ENCODE measurements around the gene DMTF1. TPM values are rescaled to one million over a fixed set of nuclear protein-coding genes. Genes with fewer than 3 reads are reported as not detected.
"Not testable (repeated sequence)": the region's sequence is repeated elsewhere in the genome, so short reads cannot be mapped to it uniquely, and the experiment has no call there.

The DMTF1 gene
- total RNA-seq, 1 donor from 2014 or later: 27.6 TPM

GRCh38 chr7:87192784-87193487 is 40.7 kb downstream of the DMTF1 start:
- no peak for DNase-seq (ENCODE audit: low read depth in 2 of 2)

DNA sequence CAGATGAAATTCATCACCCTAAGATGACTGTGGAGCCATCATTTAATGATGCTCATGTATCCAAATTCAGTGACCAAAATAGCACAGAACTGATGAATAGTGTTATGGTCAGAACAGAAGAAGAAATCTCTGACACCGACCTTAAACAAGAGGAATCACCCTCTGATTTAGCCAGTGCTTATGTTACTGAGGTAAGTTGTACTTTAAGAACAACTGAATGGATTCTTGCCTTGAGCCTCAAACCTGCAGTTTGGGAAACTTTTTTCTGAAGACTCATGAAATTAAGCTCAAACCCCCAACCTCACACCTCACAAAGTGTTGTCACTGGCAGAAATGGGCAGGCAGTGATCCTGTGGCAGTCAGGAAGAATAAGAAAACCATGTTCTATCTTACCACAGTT is 41.7 kb downstream of the DMTF1 start:
- no peak for DNase-seq (ENCODE audit: low read depth in 2 of 2)

GRCh38 chr7:87199241-87199640 is 47.0 kb downstream of the DMTF1 start:
- DNase-seq (ENCODE audit: low read depth in 2 of 2): no peak

- peak in 1 of 2 donors; percentile 26 for DNase-seq (ENCODE audit: low read depth in 2 of 2)
Measured at GRCh38 chr7:87199700-87200450, 47.6 kb downstream of the DMTF1 start.

- no peak for DNase-seq (ENCODE audit: low read depth in 2 of 2)
Measured at GRCh38 chr7:87202208-87202607, 50.0 kb downstream of the DMTF1 start.

- DNase-seq (ENCODE audit: low read depth in 2 of 2): no peak
Measured at GRCh38 chr7:87202705-87203104, 50.5 kb downstream of the DMTF1 start.

DNA sequence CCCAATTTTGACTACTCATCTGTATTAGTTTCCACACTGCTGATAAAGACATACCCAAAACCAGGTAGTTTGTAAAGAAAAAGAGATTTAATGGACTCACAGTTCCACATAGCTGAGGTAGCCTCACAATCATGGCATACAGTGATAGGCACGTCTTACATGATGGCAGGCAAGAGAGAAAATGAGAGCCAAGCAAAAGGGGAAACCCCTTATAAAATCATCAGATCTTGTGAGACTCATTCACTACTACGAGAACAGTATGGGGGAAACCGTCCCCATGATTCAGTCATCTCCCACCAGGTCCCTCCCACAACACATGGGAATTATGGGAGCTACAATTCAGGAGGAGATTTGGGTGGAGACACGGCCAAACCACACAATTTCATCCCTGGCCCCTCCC is 51.7 kb downstream of the DMTF1 start:
- DNase-seq (ENCODE audit: low read depth in 2 of 2): not testable (repeated sequence)

DNA sequence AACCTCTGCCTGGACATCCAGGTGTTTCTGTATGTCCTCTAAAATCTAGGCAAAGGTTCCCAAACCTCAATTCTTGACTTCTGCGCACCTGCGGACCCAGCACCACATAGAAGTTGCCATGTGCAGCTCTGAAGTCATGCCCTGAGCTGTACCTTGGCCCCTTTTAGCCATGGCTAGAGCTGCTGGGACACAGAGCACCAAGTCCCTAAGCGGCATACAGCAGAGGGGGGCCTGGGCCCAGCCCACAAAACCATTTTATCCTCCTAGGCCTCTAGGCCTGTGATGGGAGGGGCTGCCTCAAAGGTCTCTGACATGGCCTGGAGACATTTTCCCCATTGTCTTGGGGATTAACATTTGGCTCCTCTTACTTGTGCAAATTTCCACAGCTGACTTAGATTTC is 52.7 kb downstream of the DMTF1 start:
- no peak for DNase-seq (ENCODE audit: low read depth in 2 of 2)

DNA sequence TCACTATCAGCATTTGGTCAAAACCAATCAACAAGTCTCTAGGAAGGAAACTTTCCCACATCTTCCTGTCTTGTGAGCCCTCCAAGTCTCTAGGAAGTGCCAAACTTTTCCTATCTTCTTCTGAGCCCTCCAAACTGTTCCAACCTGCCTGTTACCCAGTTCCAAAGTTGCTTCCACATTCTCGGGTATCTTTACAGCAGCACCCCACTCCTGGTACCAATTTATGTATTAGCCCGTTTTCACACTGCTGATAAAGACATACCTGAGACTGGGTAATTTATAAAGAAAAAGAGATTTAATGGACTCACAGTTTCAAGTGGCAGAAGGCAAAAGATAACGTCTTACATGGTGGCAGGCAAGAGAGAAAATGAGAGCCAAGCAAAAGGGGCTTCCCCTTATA is 53.4 kb downstream of the DMTF1 start:
- DNase-seq (ENCODE audit: low read depth in 2 of 2): not testable (repeated sequence)

GRCh38 chr7:87206361-87206760 is 54.1 kb downstream of the DMTF1 start:
- DNase-seq (ENCODE audit: low read depth in 2 of 2): peak in 1 of 2 donors; percentile 11

DNA sequence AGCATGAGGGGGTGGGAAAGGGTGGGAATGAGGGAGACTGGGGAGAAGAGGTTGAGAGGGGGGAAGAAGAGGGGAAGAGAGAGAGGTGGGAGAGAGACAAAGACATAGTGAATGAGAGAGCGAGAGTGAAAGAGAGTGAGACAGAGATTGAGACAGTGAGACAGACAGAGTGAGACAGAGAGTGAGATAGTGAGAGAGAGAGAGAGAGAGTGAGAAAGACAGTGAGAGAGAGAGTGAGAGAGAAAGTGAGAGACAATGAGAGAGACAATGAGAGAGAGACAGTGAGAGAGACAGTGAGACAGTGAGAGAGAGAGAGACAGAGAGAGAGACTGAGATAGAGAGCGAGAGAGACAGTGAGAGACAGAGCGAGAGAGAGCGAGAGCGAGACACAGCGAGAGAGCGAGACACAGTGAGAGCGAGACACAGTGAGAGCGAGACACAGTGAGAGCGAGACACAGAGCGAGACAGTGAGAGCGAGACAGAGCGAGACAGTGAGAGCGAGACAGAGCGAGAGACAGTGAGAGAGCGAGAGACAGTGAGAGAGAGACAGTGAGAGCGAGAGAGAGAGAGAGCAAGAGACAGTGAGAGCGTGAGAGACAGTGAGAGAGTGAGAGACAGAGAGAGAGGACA is 57.2 kb downstream of the DMTF1 start:
- no peak for DNase-seq (ENCODE audit: low read depth in 2 of 2)

DNA sequence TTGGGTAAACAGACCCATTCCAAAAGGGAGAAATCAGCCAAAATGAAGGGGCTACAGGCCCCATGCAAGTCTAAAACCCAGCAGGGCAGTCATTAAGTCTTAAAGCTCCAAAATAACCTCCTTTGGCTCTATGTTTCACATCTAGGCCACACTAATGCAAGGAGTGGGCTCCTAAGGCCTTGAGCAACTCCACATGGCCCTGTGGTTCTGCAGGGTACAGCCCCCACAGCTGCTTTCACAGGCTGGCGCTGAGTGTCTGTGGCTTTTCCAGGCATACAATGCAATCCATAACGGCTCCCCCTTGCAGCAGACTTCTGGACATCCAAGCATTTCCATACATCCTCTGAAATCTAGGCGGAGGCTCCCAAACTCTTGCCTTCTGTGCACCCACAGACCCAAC is 58.3 kb downstream of the DMTF1 start:
- no peak for DNase-seq (ENCODE audit: low read depth in 2 of 2)

DNA sequence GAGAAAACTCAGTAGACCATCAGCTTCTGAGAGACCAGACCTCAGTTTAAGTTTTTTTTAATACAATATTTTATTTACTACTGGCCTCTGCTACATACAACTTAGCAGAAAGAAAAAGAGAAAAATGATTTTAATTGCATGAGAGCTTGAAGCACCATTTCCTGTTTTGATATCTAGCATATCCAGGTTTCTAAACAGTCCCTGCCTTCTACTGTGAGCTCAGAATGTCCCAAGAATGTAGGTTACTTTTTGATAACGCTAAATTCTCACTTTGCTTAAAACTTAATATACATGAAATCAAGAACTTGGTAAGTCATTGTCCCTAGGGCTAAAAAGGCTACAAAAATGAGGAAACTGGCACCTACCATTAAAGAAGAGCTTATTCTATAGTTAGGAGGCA is 60.2 kb downstream of the DMTF1 start:
- no peak for DNase-seq (ENCODE audit: low read depth in 2 of 2)

- no peak for DNase-seq (ENCODE audit: low read depth in 2 of 2)
Measured at GRCh38 chr7:87213252-87213651, 61.0 kb downstream of the DMTF1 start.

DNA sequence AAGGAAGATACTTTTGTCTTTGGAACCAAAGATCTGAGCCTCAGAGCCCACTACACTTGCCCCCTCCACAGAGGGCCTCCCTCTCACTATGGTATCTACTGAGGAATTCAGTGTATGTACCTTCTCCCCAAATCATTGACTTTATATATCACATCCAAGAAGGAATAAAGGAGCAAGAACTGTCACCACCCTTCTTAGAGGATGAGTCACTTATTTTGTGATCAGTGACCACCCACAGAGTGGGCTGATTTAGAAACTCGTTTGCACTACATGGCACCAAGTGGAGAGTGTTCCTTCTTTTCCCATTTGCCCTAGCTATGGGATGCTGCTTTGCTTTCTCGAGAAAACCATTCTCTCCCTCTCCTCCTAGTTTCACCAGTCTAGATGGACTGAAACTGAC is 61.6 kb downstream of the DMTF1 start:
- no peak for DNase-seq (ENCODE audit: low read depth in 2 of 2)

- DNase-seq (ENCODE audit: low read depth in 2 of 2): no peak
Measured at GRCh38 chr7:87215046-87215445, 62.8 kb downstream of the DMTF1 start.

DNA sequence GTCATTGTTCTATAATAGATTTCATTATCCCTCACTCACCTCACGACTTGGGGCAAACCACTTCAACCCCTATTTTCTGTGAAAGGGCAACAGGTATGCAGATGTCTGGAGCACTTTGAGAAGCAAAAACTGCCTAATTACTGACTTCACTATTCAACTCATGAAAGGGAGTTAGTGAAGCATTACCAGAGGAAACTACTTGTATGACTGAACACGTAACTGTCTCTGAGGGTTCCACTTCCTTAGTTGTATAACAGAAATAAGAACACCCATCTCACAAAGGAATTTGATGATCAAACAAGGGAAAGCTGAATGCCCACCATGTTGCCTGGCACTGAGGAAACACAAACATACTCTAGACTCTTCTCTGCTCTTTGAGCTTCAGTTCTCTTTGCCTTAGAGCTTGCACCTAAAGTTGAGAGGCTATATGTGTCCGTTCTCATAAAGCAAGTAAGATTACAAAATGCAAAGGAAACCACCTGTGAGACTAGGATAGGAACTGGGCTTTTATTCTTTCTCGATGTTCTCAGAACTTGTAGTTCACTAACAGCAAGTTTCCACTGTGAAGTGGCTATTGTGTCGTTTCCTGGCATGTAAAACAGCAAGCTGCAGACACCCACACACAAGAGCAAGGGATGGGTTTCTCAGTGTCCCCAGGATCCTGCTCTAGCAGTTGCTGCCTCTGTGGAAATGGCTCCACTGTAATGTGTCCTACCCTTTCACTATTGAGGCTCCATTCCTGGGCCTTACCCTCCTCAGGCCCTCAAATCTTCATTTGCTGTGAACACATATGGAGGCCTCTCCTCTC is 64.7 kb downstream of the DMTF1 start:
- peak in 1 of 2 donors; percentile 25 for DNase-seq (ENCODE audit: low read depth in 2 of 2)

DNA sequence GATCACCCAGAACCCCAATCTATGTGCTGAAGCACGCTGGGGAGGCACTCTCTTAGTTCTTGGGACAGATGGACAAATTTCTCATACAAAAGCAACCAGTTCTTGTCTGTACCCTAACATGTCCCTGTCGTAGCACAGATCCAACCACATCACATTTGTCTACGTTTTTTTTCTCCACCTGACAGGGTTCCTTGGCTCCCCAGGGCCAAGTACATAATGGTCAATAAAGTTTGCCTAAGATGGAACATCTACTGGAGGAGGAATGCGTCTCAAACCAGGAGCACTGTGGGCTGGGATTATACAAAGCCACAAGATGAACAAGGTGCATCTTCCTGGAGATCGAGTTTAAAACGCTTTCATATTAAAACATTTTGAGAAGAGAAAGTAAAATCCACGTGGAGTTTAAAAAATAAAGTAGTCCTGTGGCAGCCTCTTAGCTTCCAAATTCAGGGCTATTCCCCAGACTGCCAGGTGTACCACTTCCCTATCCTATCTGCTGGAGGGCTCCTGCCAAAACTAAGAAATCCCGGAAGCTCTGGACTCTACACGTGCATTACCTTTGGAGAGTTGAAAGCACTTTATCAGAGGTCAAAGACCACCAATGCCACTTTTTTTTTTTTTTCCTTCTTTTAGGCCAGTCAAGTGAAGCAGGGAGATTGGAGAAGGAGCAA is 65.9 kb downstream of the DMTF1 start:
- DNase-seq (ENCODE audit: low read depth in 2 of 2): no peak

DNA sequence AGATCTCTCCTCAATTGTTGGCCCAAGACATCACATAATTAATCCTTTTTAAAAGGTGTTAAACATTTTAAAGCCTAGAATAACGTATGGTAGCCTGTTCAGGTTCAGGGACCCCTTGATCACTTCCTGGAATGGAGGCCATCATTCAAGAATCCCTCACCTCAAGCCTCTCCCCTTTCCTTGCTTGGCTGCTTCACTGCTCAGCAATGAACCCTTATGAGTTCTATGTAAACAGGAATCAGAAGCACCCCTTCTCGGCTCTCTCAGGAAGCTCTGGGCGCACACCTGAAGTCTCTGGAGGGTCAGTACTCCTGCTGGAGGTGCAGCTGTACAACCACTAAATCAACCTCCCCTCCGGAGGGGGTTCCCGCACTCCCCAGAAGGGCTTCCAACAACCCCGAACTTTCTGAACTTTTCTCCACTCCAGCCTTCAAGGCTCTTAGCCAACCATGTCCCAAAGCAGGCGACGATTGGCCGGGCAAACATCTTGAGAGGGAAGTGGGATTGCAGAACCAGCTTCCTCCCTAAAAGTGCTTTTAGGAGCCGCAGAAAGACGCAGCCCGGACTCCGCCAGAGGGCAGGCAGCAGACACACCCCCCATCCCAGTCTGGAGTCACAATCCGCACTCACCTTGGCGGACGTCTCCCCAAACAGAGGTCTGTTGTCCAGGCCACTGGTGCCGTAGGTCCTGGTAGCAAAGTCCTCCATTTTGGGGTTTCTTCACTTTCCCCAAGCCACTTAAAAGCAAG is 66.7 kb downstream of the DMTF1 start:
- peak in 1 of 2 donors; percentile 46 for DNase-seq (ENCODE audit: low read depth in 2 of 2)

DNA sequence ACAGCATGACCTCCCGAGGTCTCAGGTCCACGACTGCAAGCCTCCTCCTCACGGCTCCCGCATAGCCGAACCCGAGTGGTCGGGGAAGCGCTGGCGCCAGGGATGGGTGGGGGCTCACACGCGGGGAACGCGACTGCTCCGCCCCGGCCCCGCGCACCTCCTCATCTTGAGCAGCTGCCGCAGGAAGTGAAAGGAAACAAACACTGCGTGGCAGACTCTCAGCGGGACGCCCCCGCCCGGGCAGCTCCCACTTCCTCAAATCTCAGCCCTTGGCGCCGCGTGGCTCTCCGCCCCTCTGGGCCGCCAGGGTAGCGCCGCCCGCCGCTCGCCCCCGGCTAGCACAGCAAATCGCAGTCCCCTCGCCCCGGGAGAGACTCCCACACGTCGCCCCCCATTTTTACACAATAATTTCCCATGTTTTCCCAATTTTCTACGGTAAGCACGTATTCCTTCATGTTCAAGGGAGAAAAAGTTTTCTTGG is 67.3 kb downstream of the DMTF1 start, which contains the start of gene TMEM243:
TMEM243 (minus strand) TSS at position 188 of the 481 bp plus-strand sequence. CDS start 229 bp downstream, outside the sequence.
- DNase-seq (ENCODE audit: low read depth in 2 of 2): peak in 1 of 2 donors; percentile 88

All from dermis microvascular lymphatic vessel endothelial cell (primary cell).